SK-N-SH treated with all-trans-retinoic acid at 6 μM for 48 hours (cell line): ENCODE data around the gene SLC22A23.

ENCODE experiments used
- PATZ1 ChIP-seq: fragments of 250-450 bp; sonication (Bioruptor Pico); IDR thresholded peaks from 2 replicates; pipeline ENCODE4 v1.8.0; 2020; ENCODE audit warnings: mild to moderate bottlenecking, moderate library complexity, borderline replicate concordance
- PPARA ChIP-seq: fragments of 250-450 bp; sonication (Bioruptor Pico); IDR thresholded peaks from 2 replicates; pipeline ENCODE4 v1.5.0; 2020; ENCODE audit warnings: mild to moderate bottlenecking, borderline replicate concordance
- SNAI2 ChIP-seq: fragments of 250-450 bp; sonication (Bioruptor Pico); IDR thresholded peaks from 2 replicates; pipeline ENCODE4 v1.5.0; 2020; ENCODE audit warnings: mild to moderate bottlenecking, moderate library complexity
- TOX ChIP-seq: fragments of 250-450 bp; sonication (Bioruptor Pico); IDR thresholded peaks from 2 replicates; pipeline ENCODE4 v1.8.0; 2021; ENCODE audit warnings: mild to moderate bottlenecking, moderate library complexity, borderline replicate concordance
- ZFP3 ChIP-seq: fragments of 250-450 bp; sonication (Bioruptor Pico); IDR thresholded peaks from 2 replicates; pipeline ENCODE4 v1.5.0; 2020; ENCODE audit warnings: mild to moderate bottlenecking, moderate library complexity

GRCh38 chr6:3296537-3296936 lies 160.3 kb downstream of the SLC22A23 start:
- no peak for TF ChIP-seq PATZ1 (CRISPR knock-in tag)
- no peak for TF ChIP-seq PPARA (CRISPR knock-in tag)
- TF ChIP-seq TOX: no peak
- no peak for TF ChIP-seq SNAI2 (CRISPR knock-in tag)
- TF ChIP-seq ZFP3: no peak
